Kidney glomerular epithelial cell (primary cell): ENCODE data around the gene IL17RC.
"Not testable (repeated sequence)": the region's sequence is repeated elsewhere in the genome, so short reads cannot be mapped to it uniquely, and the experiment has no call there.

Experiments
- DNase-seq: peaks from one replicate; lab custom pipeline; 2025; lab: John Stamatoyannopoulos, UW

The IL17RC gene

DNA sequence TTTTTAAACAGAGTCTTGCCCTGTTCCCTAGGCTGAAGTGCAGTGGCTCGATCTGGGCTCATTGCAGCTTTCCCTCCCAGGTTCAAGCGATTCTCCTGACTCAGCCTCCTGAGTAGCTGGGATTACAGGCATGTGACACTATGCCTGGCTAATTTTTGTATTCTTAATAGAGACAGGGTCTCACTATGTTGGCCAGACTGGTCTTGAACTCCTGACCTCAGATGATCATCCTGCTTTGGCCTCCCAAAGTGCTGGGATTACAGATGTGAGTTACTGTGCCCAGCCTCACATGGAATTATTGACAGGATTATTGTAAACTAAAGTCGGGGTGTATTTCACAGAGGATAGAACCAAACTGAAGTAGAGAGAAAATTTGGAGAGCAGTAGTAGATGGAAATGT lies 21.2 kb upstream of the IL17RC start:
- not testable (repeated sequence) for DNase-seq

DNA sequence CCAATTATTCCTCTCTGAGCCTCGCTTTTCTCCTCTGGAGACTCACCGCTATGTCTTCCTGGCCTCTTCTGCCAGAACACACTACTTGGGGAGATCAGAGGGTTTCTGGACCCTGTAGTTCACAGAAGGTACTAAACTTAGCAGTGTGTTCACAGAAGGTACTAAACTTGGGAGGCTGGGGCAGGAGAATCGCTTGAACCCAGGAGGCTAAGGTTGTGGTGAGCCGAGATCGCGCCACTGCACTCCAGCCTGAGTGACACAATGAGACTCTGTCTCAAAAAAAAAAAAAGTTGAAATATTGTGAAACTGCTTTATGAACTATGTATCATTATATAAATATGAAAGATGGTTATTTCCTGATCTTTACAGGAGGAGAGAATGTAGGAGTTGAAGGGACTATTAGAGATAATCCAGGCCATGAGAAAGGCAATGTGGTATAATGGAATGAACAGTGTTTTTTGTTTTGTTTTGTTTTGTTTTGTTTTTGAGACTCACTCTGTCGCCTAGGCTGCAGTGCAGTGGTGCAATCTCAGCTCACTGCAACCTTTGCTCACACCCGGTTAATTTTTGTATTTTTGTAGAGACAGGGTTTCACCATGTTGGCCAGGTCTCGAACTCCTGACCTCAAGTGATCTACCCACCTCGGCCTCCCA lies 20.0 kb upstream of the IL17RC start:
- not testable (repeated sequence) for DNase-seq

DNA sequence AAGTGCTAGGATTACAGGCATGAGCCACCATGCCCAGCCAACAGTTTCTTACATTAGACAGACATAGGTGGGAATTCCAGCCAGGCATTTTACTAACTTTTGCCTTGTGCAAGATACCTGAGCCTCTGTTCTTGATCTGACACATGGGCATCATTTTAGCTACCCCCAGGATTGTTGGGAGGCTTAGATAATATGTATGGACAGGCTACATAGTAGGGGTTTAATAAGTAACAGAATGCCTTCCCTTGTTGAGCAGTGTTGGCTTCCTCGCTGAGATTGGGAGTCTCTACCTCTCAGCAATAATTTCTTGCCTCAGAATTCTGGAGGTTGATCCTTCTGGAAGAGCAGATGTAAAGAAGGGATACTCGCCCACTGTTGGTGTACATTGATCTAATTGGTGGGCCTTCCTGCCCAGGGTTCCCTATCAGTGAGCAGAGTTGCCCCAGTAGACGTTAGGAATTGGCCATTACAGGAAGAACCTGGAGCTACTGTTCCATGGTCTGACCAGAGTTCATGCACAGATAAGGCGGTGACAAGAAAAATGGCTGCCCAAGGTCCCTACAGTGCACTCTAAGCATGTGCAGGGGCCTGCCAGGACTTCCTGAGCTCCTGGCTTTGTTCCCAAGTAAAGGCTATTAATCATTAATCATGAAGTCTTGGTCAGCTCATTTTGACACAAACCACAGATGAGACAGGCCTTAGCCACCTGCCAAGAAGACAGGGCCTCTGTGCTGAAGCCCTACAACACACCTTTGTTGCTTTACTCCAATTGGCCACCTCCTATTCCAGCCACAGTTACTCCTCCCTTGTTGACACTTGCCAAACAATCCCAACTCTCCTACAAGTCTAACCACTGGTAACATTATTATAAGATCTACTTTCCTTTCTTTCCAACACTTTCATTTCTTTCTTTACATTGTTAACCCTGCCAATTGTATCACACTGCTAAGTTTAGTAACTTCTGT lies 19.2 kb upstream of the IL17RC start:
- DNase-seq = peak; percentile 91

DNA sequence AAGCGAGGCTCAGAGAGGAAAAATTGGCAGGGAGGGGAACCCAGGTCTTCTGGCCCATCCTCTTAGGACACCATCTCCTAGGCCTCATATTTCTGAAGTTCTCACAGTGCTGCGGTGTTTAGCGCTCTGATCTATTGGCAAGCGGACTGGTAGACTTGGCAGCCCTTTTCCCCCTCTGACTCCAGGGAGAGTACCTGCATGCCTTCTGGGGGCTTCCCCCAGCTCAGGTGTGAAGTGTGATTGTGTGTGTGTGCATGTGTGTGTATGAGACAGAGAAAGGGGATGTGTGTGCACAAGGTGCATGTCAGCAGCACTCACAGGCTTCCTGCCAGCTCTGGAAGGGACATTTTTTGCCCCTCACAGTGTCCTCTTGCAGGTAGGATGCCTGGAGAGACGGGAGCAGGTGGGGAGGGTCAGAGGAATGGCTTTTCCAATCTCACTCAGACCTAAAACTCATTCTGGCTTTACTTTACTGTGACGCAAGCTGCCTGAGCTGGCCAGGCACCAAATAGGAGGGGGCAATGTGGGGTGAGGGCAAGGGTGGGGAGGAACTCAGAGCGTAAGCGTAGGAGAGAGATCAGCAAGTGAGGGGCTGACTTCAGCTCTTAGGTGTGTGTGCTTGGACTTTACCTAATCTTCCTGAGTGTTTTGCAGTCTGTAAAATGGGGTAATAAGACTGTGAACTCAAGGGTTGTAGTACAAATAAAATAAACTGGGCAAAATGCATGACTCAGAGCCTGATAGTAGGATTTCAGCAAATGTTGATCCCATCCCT lies 18.2 kb upstream of the IL17RC start:
- no peak for DNase-seq

DNA sequence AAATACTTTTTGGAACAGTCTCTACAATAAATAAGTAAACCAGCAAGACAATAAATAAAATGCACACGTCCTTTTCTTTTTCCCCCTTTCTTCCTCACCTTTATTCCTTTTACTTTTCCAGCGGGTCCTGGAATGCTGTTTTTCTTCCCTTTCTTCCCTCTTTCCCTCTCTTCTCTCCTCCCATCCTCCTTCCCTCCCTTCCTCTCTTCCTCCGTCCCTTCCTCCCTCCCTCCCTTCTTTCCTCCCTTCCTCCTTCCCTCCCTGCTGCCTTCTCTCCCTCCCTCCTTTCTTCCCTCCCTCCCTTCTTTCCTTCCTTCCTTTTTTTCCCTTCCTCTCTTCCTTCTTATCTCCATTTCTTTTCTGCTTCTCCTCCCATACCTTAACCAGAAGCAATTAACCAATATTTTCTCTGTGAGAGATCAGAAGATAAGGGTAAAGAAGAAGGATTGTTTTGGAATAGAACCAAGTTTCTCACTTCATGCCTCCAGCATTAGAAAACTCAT lies 17.6 kb upstream of the IL17RC start:
- DNase-seq = no peak

DNA sequence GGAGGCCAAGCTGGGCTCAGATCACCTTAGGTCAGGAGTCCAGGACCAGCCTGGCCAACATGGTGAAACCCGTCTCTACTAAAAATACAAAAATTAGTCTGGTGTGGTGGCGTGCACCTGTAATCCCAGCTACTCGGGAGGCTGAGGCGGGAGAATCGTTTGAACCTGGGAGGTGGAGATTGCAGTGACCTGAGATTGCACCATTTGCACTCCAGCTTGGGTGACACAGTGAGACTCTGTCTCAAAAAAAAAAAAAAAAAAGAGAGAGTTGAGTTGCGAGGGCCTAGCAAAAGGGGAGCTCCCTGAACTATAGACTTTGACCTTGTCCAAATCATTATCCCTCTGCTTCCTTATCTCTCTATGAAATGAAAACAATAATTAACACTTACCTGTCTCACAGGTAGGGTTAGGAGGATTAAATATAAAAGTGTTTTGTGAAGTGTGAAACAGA lies 15.9 kb upstream of the IL17RC start:
- not testable (repeated sequence) for DNase-seq

DNA sequence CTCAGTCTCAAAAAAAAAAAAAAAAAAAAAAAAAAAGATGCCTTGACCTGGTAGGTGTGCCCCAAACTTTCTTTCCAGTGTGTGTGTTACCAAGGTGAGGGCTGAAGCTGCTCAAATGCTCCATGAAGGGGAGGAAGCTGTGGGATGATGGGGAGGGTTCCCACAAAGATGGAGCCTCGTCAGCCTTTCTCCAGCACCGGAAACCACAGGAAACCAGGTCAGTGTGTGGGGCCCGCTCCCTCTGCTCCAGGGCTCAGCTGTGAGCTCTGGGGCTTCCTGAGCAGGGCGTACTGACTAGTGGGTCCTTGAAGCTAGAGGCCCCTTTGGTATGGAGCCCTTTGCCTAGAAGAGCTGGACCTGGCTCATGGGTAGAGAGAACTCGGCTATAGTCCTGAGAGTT lies 14.9 kb upstream of the IL17RC start:
- DNase-seq = no peak

DNA sequence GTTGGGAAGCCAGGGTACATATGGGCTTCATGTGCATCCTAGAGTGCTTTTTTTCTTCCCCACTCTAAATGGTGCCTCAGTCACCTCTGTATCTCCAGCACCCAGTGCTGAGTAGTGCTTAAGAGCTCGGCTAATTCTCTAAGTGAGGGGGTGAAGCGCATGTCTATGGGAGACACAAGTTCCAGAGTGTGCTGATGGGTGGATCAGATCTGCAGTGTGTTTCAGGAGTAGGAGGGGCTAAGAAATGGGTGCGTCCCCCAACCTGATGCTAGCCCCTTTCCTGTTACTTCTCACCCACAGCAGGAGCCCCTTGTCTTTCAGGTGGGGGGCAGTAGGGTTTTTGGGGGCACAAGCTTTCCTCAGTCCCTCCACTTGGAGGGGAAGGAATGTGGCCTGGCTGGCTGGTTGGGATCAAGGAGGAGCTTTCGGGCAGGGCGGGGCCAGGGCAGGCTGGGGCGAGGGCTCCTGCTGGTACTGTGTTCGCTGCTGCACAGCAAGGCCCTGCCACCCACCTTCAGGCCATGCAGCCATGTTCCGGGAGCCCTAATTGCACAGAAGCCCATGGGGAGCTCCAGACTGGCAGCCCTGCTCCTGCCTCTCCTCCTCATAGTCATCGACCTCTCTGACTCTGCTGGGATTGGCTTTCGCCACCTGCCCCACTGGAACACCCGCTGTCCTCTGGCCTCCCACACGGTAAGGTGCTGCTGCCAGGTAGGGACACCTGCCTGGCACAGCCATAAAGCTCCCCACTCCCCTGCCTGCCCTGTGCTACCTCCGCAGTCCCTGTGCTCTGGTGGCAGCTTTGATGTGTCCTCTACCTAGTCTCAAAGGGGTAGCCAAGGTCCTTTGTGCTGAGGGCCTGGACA lies 14.3 kb upstream of the IL17RC start, which contains the start of gene IL17RE:
Gene IL17RE, plus strand, starts transcription at position 477 of the 866 bp plus-strand sequence. Its CDS starts 85 bp downstream, at position 562.
- no peak for DNase-seq

DNA sequence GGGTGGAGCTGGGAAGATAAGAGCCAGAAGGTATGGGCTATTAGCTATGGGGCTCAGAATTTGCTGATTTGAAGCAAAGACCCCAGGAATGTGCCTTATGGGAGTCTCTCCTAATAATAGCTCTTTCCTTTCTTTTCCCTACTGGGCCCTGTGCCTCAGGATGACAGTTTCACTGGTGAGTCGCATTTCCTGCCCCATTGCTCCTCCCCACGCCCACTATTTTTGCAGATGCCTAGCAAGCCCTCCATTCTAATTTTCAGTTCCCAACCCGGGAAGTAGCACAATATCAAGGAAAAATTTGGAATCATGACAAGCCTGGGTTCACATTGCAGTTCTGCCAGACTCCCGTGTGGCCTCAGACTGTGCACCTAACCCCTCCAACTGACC lies 13.7 kb upstream of the IL17RC start:
- peak; percentile 17 for DNase-seq

DNA sequence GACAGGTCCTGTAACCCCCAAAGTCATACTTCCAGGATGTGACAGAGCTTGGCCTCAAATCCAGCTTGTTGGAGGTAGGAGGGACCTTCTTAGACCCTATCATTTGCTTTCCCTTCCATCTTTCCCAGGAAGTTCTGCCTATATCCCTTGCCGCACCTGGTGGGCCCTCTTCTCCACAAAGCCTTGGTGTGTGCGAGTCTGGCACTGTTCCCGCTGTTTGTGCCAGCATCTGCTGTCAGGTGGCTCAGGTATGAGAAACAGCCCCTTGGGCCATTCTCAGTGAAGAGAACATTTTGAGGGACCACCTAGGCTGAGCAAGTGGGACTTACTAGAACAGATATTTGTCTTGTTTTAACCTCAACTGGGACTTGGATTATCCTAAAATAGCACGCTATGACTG lies 13.0 kb upstream of the IL17RC start:
- no peak for DNase-seq

DNA sequence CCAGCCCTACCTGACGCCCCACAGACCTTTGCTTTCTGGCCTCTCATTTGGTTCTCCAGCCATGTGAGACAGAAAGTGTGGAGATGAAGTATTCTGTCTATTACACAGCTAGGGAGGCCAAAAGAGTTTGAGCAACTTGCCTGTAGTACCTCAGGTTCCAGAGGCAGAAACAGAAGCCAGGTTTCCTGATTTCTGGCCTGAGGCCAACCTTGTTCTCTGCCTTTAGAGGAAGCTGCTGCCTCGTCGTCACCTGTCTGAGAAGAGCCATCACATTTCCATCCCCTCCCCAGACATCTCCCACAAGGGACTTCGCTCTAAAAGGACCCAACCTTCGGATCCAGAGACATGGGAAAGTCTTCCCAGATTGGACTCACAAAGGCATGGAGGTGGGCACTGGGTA lies 10.4 kb upstream of the IL17RC start:
- DNase-seq = no peak

DNA sequence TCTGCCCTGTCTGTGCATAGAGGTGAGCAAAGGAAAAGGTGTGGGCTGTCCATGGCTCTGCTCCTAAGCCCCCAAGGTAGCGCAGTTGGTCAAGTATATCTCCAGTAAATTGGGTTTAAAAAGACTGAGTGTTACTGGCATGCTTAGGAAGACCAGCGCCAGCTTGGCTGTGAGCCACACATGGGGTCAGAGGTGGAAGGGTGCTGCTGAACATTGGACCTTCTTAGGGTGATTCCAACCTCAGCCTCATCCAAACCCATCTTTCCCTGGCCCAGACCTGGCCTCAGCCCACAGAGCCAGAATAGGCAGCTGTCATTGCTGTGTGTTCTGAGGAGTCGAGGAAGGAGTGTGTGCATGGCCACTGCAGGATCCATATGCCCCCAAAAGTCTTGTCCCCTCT lies 8.6 kb upstream of the IL17RC start:
- no peak for DNase-seq

DNA sequence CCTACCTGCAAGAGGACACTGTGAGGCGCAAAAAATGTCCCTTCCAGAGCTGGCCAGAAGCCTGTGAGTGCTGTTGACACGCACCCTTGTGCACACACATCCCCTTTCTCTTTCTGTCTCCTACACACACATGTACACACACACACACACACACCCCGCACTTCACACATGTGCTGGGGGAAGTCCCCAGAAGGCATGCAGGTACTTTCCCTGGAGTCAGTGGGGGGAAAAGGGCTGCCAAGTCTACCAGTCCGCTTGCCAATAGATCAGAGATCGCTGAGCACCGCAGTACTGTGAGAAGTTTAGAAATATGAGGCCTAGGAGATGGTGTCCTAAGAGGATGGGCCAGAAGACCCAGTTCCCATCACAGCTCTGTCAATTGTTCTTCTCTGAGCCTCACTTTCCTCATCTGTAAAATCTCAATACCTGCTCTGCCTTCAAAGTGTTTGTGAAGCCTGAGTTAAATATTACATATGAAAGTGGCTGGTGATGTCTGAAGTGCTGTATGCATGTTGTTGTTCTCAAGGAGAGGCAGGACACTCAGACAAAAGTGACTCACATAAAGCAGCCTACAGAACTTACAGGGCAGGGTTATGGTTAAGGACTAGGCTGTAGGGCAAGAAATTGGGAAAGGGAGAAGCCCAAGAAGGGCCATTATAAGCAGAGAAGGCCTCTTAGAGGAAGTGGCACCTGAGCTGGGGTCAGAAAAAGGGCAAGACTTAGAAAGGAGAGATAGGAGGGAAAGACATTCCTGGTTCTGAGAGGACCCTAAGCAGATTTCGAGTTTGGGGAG lies 7.5 kb upstream of the IL17RC start:
- no peak for DNase-seq

DNA sequence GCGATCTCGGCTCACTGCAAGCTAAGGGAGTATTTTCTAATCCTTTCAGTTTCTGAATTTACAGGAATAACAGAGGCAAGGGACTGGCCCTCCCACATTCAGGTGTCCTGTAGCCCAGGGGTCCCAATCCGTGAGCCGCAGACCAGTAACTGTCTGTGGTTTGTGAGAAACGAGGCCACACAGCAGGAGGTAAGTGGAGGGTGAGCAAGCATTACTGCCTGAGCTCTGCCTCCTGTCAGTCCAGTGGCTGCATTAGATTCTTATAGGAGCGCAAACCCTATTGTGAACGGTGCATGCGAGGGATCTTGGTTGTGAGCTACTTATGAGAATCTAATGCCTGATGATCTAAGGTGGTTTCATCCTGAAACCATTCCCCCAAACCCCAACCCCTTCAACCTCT lies 5.0 kb upstream of the IL17RC start:
- no peak for DNase-seq

DNA sequence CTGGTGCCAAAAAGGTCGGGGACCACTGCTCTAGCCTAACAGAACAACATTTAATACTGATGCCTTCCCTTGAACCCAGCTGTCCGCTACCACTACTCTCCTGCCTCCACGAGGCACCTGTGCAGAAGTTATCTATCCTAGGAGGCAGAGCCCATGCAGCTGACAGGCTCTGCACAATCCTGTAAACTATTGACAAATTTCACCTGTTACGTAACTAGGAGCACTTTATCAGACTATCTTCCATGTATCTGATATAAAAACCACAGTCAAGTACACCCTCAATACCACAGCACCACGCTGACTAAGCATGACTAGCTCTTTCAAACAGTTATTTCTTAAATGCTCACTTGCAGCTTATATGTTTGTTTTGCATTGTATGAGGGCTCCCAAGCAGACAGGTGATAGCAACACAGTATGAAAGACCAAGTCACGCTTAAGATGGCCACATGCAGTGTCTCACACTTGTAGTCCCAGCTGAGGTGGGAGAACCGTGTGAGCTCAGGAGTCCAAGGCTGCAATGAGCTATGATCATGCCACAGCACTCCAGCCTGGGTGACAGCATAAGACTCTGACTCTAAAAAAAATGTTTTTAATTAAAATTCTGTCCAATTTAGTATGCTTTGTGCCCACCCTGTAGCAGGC lies 4.5 kb upstream of the IL17RC start:
- DNase-seq = peak; percentile 27

DNA sequence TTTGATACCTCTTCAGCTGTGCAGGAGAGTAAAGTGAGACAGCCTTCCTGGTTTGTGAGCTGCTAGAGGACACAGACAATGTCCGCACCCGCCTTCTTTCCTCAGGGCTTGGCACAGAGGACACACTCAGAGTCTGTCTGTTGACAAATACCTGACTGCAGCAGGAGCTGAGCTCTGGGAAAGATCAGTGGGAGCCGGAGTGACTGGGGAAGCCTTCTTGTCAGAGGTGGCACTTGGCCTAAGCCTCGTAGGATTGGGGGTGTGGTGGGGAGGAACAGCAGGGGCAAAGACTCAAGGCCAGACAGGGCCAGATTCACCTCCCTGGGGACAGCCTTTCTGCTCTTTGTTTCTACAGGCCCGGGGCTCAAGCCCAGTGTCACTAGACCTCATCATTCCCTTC lies 3.3 kb upstream of the IL17RC start:
- no peak for DNase-seq

DNA sequence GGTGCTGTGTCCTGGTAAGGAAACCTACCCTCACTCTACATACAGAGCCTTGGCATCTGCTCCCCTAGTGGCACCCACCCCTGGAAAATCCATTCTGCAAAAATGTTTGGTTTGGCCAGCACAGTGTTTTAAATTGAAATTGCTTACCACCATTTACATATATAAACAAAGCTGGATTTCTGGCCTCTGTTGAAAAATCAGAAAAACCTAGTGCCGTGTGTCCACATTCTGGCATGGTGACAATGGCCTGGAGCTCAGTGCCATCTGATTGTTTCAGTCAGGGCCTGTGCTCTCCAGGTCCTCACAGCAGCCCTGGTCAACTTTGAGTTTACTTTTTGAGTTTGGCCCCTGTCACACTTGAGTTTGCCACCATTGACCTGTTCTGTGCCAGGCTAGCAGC lies 2.9 kb upstream of the IL17RC start:
- no peak for DNase-seq

DNA sequence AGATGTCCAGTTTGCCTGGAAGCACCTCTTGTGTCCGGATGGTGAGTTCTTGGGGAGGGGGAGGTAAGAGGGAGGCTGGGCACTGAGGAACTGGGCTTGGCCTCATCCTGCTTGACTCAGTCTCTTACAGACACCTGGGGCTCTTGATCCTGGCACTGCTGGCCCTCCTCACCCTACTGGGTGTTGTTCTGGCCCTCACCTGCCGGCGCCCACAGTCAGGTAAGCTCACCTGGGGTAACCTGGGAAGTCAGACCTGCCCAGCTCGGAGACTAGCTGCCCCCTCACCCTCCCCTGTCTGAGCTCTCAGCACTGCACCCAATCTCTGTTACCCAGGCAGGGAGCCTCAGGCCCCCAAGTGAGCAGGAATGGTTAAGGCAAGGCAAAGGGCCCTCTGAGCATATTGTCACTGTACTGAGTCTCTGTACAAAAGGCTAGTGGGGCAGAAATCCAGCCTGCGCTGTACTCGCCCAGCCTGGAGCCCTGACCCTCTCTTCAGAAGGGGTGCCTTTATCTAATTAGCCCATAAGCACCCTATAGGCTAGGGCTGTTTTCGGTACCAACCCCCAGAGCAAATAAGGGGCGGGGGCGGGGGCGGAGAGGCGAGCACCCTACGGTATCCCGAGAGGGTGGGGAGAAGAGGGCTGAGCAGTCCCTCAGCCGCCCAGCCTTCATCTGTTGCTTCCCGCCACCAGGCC lies 2.2 kb upstream of the IL17RC start:
- DNase-seq = no peak
